Measurements from ENCODE around the gene NUS1. TPM values are rescaled to one million over a fixed set of nuclear protein-coding genes. Genes with fewer than 3 reads are reported as not detected.
A peak's percentile ranks its signal among the peaks of the same experiment; 100 is the strongest.

Gene NUS1
- total and polyA plus RNA-seq, 2 of the 13 experiments (the other 11 are each of a cell fraction or from before 2014, with no cell fraction given), result 18.3 to 18.6 TPM

GRCh38 chr6:117674991-117675657 lies at the start of gene NUS1 (continued):
- TF ChIP-seq, protein P1, sequence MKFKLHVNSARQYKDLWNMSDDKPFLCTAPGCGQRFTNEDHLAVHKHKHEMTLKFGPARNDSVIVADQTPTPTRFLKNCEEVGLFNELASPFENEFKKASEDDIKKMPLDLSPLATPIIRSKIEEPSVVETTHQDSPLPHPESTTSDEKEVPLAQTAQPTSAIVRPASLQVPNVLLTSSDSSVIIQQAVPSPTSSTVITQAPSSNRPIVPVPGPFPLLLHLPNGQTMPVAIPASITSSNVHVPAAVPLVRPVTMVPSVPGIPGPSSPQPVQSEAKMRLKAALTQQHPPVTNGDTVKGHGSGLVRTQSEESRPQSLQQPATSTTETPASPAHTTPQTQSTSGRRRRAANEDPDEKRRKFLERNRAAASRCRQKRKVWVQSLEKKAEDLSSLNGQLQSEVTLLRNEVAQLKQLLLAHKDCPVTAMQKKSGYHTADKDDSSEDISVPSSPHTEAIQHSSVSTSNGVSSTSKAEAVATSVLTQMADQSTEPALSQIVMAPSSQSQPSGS (CRISPR knock-in tag; IDR thresholded peaks at IDR 0.05), result peak; percentile 79
- TF ChIP-seq ZNF460 (CRISPR knock-in tag; IDR thresholded peaks at IDR 0.05; ENCODE audit: borderline replicate concordance) (no peak; the same call in 1 of the 2 replicates), ATF1 (CRISPR knock-in tag; IDR thresholded peaks at IDR 0.05) (peak; percentile 93), MBNL3 (CRISPR knock-in tag; conservative IDR thresholded peaks at IDR 0.05) (no peak), FOXJ3 (CRISPR knock-in tag; IDR thresholded peaks at IDR 0.05; ENCODE audit: borderline replicate concordance) (no peak), SIN3A (IDR thresholded peaks at IDR 0.05; ENCODE audit: borderline replicate concordance, low read depth, low read length) (peak; percentile 81; the same call in 1 of the 2 replicates), ZMYM2 (CRISPR knock-in tag; IDR thresholded peaks at IDR 0.05) (no peak), ZSCAN22 (CRISPR knock-in tag; IDR thresholded peaks at IDR 0.05) (no peak), NCOA5 (CRISPR knock-in tag; IDR thresholded peaks at IDR 0.05) (no peak), ZNF138 (CRISPR knock-in tag; IDR thresholded peaks at IDR 0.05; ENCODE audit: low read depth) (no peak), PLRG1 (conservative IDR thresholded peaks at IDR 0.05) (no peak), ZSCAN30 (CRISPR knock-in tag; IDR thresholded peaks at IDR 0.05) (no peak), ZNF768 (CRISPR knock-in tag; IDR thresholded peaks at IDR 0.05) (peak; percentile 77), ZNF691 (CRISPR knock-in tag; IDR thresholded peaks at IDR 0.05; ENCODE audit: borderline replicate concordance, low read depth) (peak; percentile 74; the same call in 1 of the 2 replicates), HMGA1 (CRISPR knock-in tag; conservative IDR thresholded peaks at IDR 0.05) (no peak), ZNF121 (CRISPR knock-in tag; IDR thresholded peaks at IDR 0.05) (peak; percentile 96), KLF12 (CRISPR knock-in tag; IDR thresholded peaks at IDR 0.05; ENCODE audit: borderline replicate concordance) (no peak), ETV6 (CRISPR knock-in tag; conservative IDR thresholded peaks at IDR 0.05) (no peak), KDM5B (CRISPR knock-in tag; IDR thresholded peaks at IDR 0.05; ENCODE audit: borderline replicate concordance) (peak; percentile 71; the same call in 1 of the 2 replicates), TOE1 (CRISPR knock-in tag; IDR thresholded peaks at IDR 0.05) (peak; percentile 79; the same call in 1 of the 2 replicates), MAFK (conservative IDR thresholded peaks at IDR 0.05 in 1 of 2, IDR thresholded peaks at IDR 0.05 in 1 of 2; ENCODE audit: low read length in 2 of 2) (no peak; a peak in 1 of 4 replicates), YEATS4 (CRISPR knock-in tag; IDR thresholded peaks at IDR 0.05; ENCODE audit: borderline replicate concordance) (peak; percentile 88), RARA (CRISPR knock-in tag; IDR thresholded peaks at IDR 0.05) (no peak), ZEB1 (IDR thresholded peaks at IDR 0.05; ENCODE audit: insufficient replicate concordance, low read depth) (no peak), PAWR (CRISPR knock-in tag; IDR thresholded peaks at IDR 0.05; ENCODE audit: borderline replicate concordance) (no peak)
- TF ChIP-seq, protein P2, sequence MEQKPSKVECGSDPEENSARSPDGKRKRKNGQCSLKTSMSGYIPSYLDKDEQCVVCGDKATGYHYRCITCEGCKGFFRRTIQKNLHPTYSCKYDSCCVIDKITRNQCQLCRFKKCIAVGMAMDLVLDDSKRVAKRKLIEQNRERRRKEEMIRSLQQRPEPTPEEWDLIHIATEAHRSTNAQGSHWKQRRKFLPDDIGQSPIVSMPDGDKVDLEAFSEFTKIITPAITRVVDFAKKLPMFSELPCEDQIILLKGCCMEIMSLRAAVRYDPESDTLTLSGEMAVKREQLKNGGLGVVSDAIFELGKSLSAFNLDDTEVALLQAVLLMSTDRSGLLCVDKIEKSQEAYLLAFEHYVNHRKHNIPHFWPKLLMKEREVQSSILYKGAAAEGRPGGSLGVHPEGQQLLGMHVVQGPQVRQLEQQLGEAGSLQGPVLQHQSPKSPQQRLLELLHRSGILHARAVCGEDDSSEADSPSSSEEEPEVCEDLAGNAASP (CRISPR knock-in tag; IDR thresholded peaks at IDR 0.05; ENCODE audit: borderline replicate concordance), result peak; percentile 55; the same call in 1 of the 2 replicates
- TF ChIP-seq, protein P3, sequence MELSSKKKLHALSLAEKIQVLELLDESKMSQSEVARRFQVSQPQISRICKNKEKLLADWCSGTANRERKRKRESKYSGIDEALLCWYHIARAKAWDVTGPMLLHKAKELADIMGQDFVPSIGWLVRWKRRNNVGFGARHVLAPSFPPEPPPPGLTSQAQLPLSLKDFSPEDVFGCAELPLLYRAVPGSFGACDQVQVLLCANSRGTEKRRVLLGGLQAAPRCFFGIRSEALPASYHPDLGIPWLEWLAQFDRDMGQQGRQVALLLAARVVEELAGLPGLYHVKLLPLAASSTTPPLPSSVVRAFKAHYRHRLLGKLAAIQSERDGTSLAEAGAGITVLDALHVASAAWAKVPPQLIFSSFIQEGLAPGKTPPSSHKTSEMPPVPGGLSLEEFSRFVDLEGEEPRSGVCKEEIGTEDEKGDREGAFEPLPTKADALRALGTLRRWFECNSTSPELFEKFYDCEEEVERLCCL (CRISPR knock-in tag; IDR thresholded peaks at IDR 0.05; ENCODE audit: borderline replicate concordance), result no peak

All from HepG2 (cell line).